HG03571 (cell line): ENCODE data around the gene MPLKIP.
"Not testable (repeated sequence)": the region's sequence is repeated elsewhere in the genome, so short reads cannot be mapped to it uniquely, and the experiment has no call there.

Source experiments
- ATAC-seq: cut with Tn5 transposase; IDR thresholded peaks from one replicate; pipeline ENCODE4 v1.9.1; 2021; ENCODE audit not compliant: unreplicated experiment

The MPLKIP gene

DNA sequence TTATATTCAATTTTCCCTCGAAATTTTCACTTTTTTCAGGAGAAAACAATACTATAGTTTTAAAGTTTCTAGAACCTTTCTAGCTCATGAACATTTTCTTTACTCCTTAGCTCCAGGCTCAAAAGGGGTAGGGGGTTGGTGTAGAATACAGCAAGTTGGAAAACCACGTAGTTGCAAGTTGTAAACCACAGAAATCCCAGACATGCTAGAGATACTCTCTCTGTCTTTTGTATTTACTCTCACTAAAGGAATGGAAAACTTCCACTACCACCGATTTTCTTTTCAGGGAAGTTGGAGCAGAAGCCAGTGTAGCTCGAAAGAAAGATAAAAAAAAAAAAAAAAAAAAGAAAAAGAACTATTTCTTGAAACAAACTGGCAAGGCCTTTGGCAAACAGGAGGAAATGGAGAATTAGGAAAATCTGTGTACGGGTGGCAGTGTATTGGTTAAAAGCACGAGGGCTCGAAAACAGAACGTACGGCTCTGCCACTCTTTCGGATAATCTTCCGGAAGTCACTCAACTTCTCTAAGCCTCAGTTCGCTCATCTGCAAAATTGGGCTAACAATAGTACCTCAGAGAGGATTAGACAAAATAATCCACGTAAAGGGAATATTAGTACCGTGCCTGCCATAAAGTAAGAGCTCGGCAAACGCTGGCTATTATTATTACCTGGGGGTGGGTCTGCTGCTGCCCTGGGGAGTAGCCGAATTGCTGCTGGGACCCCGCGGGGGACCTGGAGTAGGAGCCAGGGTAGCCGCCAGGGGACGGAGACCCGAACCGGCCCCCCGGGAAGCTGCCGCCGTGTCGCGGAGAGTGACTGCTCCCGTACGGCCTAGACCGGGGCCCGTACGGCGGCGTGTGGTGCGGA lies 628 bp downstream of the MPLKIP start:
- ATAC-seq: peak; percentile 41

DNA sequence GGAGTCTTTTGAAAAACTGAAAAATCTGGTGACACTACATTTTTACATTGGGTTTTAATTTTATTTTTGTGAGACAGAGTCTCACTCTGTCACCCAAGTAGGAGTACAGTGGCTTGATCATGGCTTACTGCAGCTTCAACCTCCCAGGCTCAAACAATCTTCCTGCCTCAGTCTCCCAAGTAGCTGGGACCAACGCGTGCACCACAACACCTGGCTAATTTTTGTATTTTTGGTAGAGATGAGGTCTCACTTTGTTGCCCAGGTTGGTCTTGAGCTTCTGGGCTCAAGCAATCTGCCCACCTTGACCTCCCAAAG lies 11.5 kb downstream of the MPLKIP start:
- ATAC-seq: no peak

DNA sequence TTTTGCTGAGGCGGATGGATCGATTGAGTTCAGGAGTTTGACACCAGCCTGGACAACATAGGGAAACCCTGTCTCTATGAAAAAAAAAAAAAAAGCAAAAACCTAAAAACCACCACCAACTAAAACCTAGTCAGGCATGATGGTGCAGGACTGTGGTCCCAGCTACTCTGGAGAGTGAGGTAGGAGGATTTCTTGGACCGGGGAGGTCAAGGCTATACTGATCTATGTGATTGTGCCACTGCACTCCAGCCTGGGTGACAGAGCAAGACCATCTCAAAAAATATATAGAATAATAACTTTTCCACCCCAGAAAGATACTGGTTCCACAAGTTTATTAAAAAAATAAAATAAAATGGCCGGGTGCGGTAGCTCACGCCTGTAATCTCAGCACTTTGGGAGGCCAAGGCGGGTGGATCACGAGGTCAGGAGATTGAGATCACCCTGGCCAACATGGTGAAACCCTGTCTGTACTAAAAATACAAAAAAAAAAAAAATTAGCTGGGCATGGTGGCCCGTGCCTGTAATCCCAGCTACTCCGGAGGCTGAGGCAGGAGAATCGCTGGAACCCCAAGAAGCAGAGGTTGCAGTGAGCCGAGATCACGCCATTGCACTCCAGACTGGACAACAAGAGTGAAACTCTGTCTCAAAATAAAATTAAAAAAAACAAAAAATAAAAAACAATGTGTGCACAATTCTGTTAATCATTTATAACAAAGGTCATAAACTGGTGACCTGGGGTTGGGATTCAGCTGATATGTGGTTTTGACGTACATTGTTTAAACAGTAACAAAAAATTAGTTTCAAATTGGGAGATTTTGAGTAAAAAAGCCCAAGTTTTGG lies 12.1 kb downstream of the MPLKIP start:
- not testable (repeated sequence) for ATAC-seq

DNA sequence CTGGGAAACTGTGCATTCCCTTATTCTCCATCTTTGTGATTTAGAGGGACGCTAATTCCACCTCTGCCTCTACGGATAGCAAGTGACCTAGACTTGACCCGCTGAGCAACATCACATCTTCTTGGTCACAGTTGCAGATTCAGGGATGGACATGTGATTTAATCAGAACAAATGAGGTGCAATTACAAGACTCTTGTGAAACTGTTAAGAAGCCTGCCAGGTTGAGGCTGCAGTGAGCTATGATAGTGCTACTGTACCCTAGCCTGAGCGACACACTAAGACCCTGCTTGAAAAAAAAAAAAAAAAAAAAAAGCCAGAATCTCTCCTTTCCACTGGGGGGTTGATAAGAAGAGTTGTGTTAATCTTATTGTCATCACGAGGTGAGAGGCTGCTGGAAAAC lies 14.4 kb downstream of the MPLKIP start:
- no peak for ATAC-seq

DNA sequence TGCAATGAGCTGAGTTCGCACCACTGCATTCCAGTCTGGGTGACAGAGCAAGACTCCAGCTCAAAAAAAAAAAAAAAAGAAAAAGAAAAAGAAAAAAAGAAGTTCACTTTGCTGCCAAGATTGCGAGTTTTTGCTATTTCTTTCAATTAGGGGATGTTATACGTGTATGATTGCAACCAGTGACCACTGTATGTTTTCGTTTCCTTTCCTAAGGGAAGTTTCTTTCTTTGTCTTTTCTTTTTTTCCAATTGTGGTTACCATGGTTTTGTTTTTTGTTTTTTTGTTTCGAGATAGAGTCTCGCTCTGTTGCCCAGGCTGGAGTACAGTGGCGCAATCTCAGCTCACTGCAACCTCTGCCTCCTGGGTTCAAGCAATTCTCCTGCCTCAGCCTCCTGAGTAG lies 16.2 kb downstream of the MPLKIP start:
- not testable (repeated sequence) for ATAC-seq

DNA sequence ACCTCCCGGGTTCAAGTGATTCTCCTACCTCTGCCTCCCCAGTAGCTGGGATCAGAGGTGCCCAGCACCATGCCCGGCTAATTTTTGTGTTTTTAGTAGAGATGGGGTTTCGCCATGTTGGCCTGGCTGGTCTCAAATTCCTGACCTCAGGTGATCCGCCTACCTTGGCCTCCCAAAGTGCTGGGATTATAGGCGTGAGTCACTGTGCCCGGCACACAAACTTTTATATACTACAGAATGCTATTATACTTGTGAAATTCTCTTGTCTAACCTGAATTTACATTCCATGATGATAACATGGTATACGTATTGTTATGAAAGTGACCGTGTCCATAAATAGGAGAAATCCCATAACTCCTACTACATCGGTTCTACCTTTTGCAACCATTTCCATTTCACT lies 17.2 kb downstream of the MPLKIP start:
- not testable (repeated sequence) for ATAC-seq

DNA sequence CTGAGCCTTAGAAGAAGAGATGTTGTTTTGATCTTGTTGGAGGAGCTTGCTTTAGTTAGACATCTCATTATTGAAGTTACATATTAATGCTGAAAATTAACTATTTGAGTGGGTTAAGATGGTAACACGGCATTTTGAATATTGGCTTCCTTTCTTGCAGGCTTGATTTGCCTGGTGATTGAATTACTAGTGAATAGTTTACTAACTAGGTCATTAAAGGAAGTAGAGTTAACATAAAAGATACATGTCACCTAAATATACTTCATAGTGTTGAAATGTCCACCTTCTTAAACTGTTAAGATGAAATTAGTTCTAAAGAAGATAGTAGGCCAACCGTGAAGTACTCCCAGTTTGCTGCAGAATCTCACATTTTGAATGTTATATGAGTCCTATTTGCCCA lies 18.5 kb downstream of the MPLKIP start:
- no peak for ATAC-seq

DNA sequence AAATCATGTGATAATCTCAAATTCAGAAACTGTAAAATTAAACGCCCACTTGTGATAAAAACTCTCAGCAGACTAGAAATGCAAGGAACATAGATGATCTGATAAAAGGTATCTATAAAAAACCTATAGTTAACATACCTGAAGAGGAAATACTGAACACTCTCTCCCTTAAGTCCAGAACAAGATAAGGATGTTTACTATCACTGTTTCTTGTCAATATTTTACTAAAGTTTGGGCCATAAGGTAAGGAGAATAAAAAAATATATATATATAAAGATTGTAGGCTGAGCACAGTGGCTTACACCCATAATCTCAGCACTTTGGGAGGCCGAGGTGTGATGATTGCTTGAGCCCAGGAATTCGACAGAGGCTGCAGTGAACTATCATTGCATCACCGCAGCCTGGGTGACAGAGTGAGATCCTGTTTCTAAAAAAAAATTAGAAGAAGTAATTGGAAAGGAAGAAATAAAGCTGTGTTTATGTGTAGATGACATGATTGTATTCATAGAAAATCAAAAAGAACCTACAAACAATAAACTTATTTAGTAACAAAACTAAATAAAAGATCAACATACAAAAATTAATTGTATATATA lies 28.4 kb downstream of the MPLKIP start:
- ATAC-seq: no peak

DNA sequence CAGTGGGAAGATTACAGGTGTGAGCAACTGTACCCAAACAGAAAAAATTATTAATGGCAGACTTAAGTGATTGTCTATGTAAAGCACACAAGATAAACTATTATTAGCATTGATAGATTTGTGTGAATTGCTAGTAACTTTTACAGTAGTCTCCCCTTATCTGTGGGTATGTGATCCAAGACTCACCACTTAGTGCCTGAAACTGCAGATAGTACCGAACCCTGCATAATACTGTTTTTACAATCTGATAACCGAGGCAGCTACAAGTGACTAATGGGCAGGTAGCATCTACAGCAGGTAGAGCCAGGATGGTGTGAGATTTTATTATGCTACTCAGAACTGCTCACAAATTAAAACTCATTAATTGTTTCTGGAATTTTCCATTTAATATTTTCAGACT lies 31.5 kb downstream of the MPLKIP start:
- ATAC-seq: no peak

DNA sequence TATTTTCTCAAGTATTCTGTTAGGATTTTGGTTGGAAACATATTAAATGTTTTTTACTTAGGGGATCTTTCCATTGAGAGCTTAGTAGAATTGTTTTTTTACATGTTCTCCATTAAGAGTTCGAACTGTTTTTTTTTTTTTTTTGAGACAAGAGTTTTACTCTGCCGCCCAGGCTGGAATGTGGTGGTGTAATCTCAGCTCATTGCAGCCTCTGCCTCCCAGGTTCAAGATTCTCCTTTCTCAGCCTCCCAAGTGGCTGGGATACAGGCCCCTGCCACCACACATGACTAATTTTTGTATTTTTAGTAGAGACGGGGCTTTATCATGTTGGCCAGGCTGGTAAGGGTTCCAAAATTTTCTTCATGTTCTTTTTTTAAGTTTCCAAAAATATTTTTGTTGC lies 33.2 kb downstream of the MPLKIP start:
- no peak for ATAC-seq

DNA sequence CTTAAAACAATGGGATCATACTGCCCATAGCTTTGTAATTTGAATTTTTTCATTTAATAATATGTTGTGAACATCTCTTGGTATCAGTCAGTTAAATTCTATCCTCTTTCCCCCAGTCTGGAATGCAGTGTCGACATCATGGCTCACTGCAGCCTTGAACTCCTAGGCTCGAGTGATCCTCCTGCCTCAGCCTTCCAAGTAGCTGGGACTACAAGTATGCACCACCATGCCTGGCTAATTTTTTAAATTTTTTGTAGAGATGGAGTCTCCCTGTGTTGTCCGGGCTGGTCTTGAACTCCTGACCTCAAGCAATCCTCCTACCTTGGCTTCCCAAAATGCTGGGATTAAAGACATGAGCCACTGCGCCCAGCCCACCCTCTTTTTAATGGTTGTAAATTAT lies 34.6 kb downstream of the MPLKIP start:
- no peak for ATAC-seq

DNA sequence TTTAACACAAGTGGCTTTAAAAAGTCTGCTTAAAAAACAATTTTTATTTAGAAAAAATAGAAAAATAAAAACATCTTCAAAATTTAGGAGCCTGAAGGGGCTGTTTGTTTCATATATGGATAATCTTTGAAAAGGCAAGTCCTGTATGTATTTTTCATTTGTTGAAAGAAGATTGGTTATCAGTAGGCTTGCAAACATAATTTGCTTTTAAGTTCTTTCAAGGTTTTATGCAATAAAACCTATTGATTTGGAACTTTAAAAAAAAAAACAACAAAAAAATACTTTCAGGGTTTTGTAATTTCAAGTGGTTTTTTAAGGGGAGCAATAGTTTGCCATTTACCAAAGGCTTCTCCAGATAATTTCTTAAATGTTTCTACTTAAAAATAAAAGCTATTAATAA lies 35.6 kb downstream of the MPLKIP start:
- no peak for ATAC-seq

DNA sequence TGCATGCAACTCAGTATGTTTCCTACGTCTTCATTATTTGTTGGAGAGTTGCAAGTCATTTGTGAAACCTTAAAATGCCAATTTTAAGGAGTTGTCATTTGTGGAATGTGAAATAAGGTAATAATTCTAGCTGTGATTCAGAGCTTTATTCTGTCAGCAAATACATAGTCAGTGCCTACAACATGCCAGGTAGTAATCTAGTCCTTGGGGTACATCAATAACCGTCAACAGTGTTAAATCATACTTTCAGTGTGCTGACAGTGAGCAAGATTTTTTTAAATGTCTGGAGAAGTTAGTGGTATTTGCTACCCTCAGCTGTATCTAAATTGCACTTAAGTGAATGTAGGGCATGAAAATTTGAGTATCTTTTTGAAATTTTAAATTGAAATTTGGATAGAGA lies 36.7 kb downstream of the MPLKIP start:
- no peak for ATAC-seq

DNA sequence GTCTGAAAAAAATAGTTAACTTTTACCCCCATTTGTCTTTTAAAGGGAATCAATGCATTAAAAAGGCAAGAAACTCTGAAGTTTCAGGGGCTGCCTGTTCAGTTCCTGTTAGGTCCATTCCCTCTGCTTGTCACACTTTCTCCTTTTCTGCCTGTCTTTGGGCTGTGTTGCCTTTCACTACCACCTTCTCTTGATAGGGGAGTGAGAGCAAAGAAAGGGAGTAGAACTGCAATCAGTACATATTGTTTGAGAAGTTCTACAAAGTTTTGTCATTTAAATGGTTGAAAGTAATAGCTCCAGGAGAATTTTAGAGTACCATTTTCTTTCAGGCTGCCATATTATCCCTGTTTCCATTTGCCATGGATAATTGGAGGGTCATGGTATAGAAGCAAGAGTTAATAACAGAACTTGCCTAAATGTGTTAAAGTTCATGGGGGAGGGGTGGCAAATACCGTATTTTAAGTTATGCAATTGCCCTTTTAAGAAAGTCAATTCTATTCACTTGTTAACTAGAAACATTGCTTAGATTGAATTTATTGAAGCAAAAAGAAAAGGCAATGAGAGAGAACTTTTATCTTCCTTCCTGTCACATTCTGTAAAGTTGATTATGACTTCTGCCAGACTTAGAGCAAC lies 38.6 kb downstream of the MPLKIP start:
- no peak for ATAC-seq

DNA sequence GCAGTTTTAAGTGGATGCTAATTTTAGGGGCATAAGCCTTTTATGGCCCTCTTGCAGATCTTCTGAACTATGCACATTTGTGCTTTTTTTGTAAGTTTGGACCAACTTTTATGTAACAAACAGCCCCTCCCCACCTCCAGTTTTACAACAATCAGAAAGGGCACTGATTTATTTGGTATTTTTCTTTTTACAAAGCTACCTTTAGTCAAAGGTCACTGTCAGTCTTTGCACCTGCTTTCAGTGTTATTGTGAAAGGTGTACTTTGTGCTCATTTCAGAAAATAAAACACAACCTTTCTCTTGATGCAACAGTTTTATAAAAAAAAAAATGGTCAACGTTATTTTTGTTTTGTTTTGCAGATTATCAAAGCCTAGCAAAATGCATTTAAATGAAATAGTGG lies 39.2 kb downstream of the MPLKIP start:
- ATAC-seq: no peak

DNA sequence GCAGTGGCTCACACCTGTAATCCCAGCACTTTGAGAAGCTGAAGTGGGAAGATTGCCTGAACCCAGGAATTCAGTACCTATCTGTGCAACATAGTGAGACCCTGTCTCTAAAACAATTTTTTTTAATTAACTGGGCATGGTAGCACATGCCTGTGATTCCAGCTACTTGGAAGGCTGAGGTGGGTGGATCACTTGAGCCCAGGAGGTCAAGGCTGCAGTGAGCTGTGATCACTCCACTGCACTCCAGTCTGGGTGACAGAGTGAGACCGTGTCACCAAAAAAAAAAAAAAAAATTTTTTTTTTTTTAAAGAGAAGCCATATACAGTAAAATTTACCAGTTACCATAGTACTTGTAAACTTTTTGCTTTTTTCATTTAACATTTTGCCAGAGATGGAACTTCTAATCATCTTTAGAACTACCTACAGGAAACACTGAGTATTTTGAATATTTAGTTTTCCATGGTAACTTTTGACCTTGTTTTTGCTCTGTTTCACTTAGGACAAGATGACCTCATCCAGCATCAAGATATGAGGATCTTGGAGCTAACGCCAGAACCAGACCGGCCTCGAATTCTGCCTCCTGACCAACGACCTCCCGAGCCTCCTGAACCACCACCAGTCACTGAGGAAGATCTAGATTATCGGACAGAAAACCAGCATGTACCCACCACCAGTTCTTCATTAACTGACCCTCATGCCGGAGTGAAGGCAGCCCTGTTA lies 40.6 kb downstream of the MPLKIP start:
- ATAC-seq: no peak

DNA sequence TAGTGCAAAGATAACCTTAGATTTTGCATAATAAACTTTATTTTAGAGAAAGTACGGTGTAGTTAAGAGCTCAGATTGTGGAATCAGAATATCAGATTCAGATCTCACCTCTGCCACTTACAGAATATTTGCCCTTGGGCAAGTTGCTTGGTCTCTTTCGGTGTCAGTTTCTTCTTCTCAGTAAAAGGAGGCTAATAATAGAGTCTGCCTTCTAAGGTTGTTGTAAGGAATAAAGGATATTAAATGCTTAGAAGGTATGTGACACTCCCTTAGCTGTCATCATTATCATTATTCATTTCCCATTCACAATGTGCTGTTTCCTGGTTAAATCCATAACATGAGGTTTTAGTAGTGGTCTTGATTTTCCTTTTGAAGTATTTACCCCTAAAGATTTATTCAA lies 42.2 kb downstream of the MPLKIP start:
- no peak for ATAC-seq

DNA sequence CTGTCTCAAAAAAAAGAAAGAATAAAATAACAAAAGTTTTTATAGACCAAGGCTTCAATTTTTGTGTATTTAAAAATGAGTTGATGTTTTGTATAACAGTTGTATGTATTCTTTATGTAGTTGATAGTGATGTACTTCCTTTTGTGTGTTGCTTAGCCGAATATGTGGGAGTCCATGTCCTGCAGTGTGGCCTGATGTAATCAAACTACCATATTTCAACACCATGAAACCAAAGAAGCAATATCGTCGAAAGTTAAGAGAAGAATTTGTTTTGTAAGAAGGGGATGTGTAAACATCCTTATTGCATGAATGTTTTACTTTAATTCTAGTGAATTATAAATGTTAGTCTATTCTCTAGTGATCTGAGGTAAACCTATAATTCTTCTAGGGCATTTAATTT lies 56.6 kb downstream of the MPLKIP start:
- ATAC-seq: no peak
